ENCODE results near the gene PDCD7. TPM values are rescaled to one million over a fixed set of nuclear protein-coding genes. Genes with fewer than 3 reads are reported as not detected.

The PDCD7 gene
- total and polyA plus RNA-seq, 2 of the 13 experiments (the other 11 are each of a cell fraction or from before 2014, with no cell fraction given): 10.1 to 14.7 TPM

GRCh38 chr15:65180167-65180566 lies 46.6 kb upstream of the PDCD7 start (continued):
- TF ChIP-seq PRDM15 (CRISPR knock-in tag; IDR thresholded peaks at IDR 0.05) (no peak), ZNF574 (CRISPR knock-in tag; IDR thresholded peaks at IDR 0.05) (no peak), MBD4 (IDR thresholded peaks at IDR 0.05; ENCODE audit: borderline replicate concordance, low read length) (no peak), ZNF407 (CRISPR knock-in tag; IDR thresholded peaks at IDR 0.05; ENCODE audit: not compliant biosample characterization) (no peak), HIC2 (CRISPR knock-in tag; IDR thresholded peaks at IDR 0.05; ENCODE audit: low read depth) (no peak)

All from HepG2 (cell line).